AG09319 (cell line): ENCODE results near the gene DARS1.

Experiments
- DNase-seq: peaks from one replicate; pipeline ENCODE4 v3.0.0-alpha.2; 2010; ENCODE audit warnings: low read depth; ENCODE audit errors: extremely low read depth
- CTCF ChIP-seq: IDR thresholded peaks from 2 replicates; pipeline ENCODE4 v1.5.1; 2011; ENCODE audit warnings: low read depth, mild to moderate bottlenecking, inconsistent platforms, low read length, moderate library complexity

Gene DARS1

GRCh38 chr2:135952891-135953290 is 32.5 kb downstream of the DARS1 start:
- no peak for TF ChIP-seq CTCF
- no peak for DNase-seq

- no peak for DNase-seq
- no peak for TF ChIP-seq CTCF
Observed at GRCh38 chr2:135951041-135951583, 34.3 kb downstream of the DARS1 start.

GRCh38 chr2:135949451-135950234 is 35.8 kb downstream of the DARS1 start:
- TF ChIP-seq CTCF = no peak
- no peak for DNase-seq

- TF ChIP-seq CTCF = no peak
- DNase-seq = no peak
Observed at GRCh38 chr2:135948642-135949355, 36.6 kb downstream of the DARS1 start.

- no peak for DNase-seq
- TF ChIP-seq CTCF = no peak
Observed at GRCh38 chr2:135948141-135948540, 37.3 kb downstream of the DARS1 start.

- no peak for DNase-seq
- TF ChIP-seq CTCF = no peak
Observed at GRCh38 chr2:135947483-135947882, 37.9 kb downstream of the DARS1 start.

- TF ChIP-seq CTCF = no peak
- no peak for DNase-seq
Observed at GRCh38 chr2:135945526-135945925, 39.9 kb downstream of the DARS1 start.
